Measurements from ENCODE around the gene BPIFB6.
A peak's percentile ranks its signal among the peaks of the same experiment; 100 is the strongest.

BPIFB6 gene

GRCh38 chr20:33031531-33031930 is at the start of gene BPIFB6:
Gene BPIFB6, plus strand, starts transcription at chr20:33031648. Its CDS starts 0 bp downstream, at chr20:33031648.
- DNase-seq: no peak

DNA sequence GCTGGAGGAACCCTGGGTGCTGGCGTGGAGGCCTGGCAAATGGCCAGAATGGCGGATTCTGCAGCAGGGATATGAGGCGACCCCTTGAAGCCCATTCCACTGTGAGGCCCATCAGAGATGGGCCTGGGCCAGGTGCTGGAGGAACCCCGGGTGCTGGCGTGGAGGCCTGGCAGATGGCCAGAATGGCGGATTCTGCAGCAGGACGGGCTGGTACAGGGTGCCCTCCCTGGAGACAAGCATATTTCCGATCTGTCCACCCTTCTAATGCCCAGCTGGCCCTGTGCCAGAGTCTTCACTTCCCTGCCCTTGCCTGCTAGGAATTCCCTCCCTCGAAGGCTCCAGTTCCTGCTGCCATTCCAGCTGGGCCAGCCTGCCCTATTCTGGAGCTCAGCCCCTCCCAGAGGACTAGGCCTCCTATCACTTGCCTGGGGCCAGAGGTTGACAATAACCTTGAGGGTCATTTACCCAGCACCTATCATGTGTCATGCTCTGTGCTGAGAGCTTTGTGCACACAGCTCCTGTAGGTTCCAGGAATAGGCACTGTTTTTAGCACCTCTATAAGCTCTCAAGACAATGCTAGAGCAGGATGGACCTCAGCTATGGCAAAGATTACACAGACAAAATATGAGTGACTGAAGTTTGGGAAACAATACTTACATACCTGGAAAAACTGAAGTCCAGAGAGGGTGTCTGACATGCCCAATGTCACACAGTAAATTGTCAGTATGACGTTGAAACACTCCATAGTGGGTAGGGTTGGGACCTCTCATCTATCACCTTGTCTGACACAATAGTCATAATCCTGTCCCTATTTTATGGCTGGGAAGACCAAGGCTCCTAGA is 48.6 kb upstream of the BPIFB6 start:
- peak; percentile 75 for DNase-seq

GRCh38 chr20:32983459-32984112 is 47.9 kb upstream of the BPIFB6 start:
- no peak for DNase-seq

DNA sequence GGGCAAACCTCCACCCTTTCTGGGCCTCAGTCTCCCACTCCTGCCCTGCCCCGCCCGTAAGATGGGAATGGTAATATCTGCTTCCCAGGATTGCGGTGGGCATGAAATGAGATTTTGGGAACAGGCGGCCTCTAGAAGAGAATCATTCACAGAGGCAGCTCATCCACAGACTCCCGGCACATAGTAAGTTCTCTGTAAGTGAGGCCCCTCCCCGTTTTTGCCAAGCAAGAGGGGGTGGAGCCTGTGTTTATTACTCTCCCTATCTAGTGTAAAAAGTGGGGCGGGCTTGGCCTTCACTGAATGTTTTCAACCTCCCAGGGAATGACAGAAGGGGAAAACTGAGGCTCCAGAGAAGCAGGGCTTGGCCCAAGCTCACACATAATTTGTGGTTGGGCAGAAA is 47.3 kb upstream of the BPIFB6 start:
- no peak for DNase-seq

DNA sequence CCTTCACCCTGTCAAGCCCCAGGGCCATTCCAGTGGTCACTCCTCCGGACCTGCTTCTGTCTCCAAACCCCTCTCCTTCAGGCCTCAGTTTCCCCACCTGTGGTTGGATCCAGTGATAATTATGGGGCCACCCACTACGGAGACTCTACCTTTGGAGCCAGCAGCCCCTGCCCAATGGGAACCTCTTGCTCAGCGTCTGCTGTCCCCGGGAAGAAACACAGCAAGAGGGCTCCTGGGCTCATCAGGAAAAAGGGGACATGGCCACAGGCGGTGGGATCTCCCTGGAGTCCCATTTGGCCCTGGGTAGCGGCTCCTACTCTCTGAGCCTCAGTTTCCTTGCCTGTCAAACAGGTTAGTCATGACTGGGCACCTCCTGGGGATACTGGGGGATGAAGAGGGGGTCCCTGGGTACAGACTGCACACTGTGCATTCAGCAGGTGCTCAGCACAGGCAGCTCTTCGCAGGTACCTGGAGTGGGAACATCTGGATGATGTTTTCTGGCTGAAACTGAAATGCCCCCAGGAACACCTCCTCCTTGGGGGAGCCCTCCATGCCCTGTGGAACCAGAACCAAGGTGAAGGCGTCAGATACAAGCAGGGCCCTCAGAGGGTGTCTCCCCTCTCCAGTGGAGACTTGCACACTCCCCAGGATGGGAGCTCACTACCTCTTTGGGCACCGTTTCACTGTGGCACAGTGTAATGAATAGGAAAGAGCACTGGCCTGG is 46.7 kb upstream of the BPIFB6 start:
- no peak for DNase-seq

- DNase-seq: no peak
Measured at GRCh38 chr20:32985596-32985995, 45.9 kb upstream of the BPIFB6 start.

GRCh38 chr20:32986331-32986966 is 45.0 kb upstream of the BPIFB6 start:
- no peak for DNase-seq

- DNase-seq: no peak
Measured at GRCh38 chr20:32987044-32987825, 44.2 kb upstream of the BPIFB6 start.

DNA sequence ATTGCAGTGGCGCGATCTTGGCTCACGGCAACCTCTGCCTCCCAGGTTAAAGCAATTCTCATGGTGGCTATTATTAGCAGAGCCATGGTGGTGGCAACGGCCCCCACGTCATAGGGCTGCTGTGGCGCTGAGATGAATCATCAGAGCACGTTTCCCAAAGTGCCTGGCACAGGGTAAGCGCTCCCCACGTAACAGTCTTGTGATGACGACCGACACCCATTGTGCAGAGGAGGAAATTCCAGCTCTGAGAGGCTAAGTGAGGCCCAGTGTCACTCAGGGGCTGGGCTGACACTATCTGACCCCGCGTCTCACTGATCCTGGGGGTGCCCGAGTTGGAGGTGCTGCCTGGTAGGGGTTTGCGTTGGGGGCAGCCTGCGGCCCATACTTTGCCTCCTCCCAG is 43.4 kb upstream of the BPIFB6 start:
- no peak for DNase-seq

DNA sequence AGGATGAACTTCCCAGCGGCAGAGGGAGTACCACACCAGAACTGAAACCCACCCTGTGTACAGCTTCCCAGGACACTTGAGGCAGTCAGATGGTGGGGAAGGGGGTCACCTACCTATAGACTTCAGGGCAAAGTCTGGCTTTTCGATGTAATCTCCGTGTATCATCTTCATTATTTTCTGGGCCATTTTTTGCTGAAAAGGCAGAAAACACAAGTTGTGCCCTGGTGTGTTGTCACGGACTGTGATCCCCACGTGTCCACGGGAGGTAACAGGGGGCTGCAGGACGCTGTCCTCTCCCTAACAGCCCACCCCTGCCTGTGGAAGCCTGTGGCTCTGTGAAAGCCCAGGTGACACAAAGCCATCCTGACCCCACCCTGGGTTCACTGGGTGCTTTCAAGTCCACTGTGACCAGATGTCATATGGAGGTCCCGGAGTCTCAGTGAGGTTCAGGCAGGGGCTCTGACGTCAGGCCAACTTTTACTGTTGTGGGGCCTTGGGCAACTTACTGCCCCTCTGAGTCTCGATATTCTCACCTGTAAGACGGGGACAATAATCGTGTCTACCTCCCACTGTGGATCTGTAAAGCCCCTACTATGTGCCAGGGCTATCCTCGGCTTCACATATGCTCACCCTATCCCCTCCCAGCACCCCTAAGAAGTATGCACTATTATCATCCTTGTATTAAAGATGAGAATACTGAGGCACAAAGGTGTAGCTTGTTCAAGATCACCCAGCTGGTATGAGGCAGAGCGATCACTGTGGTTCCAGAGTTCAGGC is 41.8 kb upstream of the BPIFB6 start:
- no peak for DNase-seq

- DNase-seq: no peak
Measured at GRCh38 chr20:32990426-32990825, 41.0 kb upstream of the BPIFB6 start.

- no peak for DNase-seq
Measured at GRCh38 chr20:32991383-32991782, 40.1 kb upstream of the BPIFB6 start.

- DNase-seq: no peak
Measured at GRCh38 chr20:32991792-32992641, 39.4 kb upstream of the BPIFB6 start.

DNA sequence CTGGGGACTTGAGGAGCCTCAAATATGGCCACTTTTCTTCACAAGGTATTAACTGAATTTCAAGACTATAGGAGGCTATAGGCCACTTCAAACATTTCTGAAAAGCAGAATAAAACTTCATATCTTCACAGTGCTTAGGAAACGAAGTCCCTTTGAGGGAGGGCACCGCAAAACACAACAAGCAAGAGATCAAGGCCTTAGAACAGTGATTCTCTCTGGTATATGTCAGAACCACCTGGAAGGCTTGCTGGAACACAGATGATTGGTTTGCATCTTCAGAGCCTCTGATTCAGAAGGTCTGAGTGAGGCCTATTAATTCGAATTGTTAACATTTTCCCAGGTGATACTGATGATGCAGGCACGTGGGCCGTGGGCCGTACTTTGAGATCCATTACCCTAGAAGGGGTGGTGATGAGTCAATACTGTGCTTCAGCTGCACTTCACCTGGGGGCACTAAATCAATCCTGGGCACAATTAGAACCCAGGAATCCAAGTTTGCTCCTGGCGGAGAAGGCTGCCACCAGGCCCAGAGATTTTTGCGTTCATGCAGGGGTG is 37.9 kb upstream of the BPIFB6 start:
- DNase-seq: no peak

- DNase-seq: no peak
Measured at GRCh38 chr20:32995802-32996201, 35.6 kb upstream of the BPIFB6 start.

- DNase-seq: no peak
Measured at GRCh38 chr20:32997431-32997830, 34.0 kb upstream of the BPIFB6 start.

GRCh38 chr20:32999603-33000250 is 31.7 kb upstream of the BPIFB6 start:
- DNase-seq: no peak

DNA sequence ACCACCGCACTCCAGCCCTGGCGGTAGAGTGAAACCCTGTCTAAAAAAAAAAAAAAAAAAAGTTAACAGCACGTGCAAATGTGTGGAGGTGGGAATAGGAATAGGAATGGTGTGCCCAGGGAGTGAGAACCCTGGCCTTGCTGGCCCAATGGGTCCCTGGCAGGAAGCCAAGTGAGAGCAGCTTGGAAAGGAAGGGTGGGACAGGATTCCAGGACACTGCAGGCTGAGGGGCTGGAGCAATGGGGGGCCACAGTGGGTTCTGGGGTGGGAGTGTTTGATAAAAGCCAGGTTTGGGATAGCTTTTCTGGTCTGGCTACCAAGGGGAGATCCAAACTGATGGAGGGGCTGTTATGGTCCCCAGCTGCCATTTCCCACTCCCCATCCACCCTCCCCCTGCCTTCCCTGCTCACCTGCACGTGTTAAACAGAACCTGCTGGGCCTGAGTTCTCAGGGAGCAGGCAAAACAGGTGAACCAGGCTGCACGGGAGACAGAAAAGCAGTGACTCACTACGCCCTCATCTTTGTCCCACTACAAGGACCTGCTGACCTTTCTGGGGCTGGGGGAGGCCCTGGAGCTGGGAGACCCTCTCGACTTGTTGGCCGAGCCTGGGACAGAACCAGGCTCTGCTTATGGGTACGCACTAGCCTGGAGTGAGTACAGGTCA is 30.5 kb upstream of the BPIFB6 start:
- no peak for DNase-seq
